Erythroblast (primary cell): ENCODE data around the gene MRE11.

ENCODE experiments used
- GATA1 ChIP-seq: IDR thresholded peaks from 2 replicates; pipeline ENCODE4 v1.6.1; 2011; ENCODE audit warnings: low read depth, mild to moderate bottlenecking, control low read depth, low read length, moderate library complexity
- POLR2A ChIP-seq: IDR thresholded peaks from 2 replicates; pipeline ENCODE4 v1.6.1; 2011; ENCODE audit warnings: mild to moderate bottlenecking, low read length

DNA sequence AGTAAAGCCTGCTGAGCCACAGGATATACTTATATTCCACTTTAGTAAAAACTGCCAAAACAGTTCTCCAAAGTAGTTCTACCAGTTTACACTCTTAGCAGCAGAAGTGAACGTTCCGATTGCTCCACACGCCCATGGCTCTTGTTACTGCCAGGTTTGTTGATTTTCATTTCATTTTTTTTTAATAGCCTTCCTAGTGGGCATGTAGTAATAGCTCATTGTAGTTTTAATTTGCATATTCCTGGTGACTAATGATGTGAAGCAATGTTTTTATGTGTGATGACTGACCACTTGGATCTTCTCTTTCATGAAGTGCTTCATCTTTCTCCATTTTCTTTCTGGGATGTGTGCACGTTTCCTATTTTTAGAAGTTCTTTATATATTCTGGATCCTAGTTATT lies 13.8 kb upstream of the MRE11 start:
- TF ChIP-seq POLR2A: no peak
- no peak for TF ChIP-seq GATA1
